Stimulated activated CD4-positive, alpha-beta T cell treated with anti-CD3 and anti-CD28 coated beads, Interleukin-2, amount 100 ng/mL, for 4 hours (primary cell): ENCODE results near the gene E2F8.

ENCODE experiments used
- DNase-seq: peaks from one replicate; pipeline ENCODE4 v3.0.0-alpha.2; 2020; ENCODE audit warnings: low read depth

E2F8 gene

GRCh38 chr11:19220903-19221724 is 19.6 kb downstream of the E2F8 start:
- no peak for DNase-seq

- no peak for DNase-seq
These were observed 21.8 kb downstream of the E2F8 start for GRCh38 chr11:19218786-19219460.

GRCh38 chr11:19218216-19218615 is 22.5 kb downstream of the E2F8 start:
- DNase-seq: no peak

DNA sequence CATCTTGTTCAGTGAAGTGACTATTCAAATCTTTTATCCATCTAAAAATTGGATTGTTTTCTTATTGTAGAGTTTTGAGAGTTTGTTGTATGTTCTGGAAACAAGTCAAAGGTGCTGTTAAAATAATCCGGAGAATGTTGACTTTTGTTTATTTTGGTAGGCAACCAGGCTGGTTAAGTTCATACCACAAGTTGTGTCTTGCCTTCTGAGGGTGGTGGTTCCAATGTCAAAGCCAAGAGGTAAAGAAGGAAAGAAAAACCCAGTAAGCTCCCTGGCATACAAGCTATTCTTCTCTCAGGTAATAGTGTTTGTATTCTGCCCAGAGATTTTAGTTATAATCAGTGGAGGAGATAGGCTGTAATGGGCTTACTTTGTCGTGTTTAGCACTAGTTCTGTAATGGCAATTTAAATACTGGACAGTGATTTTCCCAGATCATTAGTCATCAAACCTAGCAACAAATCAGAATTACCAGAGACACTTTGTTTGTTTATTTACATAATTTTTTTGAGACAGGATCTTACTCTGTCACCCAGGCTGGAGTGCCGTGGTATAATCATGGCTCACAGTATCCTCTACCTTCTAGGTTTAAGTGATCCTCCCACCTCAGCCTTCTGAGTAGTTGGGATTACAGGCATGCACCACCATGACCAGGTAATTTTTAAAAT is 23.9 kb downstream of the E2F8 start:
- no peak for DNase-seq

GRCh38 chr11:19216021-19216420 is 24.7 kb downstream of the E2F8 start:
- DNase-seq: no peak

DNA sequence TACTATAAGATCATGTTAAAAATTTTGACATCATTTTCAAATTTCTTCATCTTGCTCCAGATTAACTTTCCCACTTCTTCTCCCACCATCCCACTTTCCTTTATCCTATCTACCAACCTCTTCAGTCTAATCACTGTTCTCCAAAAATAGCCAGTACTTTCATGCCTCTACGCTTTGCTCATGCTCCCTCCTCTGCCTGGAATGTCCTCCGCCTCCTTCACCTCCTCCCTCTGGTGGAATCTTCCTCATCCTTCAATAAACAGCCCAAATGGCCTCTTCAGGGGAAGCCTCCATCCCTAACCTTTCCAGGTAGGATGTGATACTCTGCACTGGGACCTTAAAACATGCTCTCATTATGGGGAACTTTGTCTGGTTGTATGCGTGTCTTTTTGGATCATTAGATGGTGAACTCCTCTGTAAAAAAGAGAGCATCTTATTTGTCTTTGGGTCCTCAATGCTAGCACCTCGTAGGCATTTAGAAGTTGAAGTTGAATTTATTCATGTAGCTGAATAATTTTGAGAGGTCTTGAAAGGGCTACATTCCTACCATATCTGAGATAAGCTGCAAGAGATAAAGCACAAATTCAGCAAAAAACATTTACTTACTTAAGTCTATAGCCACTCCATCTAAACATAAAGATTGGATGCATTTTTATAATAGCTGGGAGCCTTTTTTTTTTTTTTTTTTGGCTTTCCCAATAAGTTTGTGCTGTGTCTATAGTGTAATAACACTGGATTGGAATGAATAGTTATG is 31.0 kb downstream of the E2F8 start:
- DNase-seq: no peak

DNA sequence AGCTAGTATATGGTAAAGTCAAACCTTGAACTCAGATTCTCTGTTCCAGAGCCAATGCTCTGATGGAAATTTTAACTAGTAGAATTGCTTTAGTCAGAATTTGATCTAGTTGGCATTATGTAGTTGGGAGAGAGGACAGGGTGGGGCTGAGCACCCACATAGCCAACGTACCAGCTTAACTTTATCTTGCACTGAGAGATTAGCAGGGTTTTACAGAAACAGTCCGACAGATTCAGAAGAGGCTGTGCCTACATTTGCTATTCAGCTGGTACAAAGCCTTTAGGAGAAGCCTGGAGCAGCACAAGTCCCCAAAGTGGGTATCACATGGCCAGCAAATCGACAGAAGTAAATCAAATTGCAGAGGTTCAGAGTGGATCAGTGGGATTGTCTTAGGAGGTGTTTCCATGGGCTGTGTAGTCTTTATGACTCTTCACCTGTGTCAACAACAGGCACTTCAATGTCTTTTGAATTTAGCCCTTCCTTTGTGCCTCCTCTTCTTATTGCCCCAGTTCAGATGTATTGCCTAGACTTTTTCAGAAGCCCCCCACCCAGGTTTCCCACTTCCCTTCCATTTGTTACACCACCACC is 31.7 kb downstream of the E2F8 start:
- DNase-seq: no peak

GRCh38 chr11:19208181-19208580 is 32.6 kb downstream of the E2F8 start:
- DNase-seq: no peak

DNA sequence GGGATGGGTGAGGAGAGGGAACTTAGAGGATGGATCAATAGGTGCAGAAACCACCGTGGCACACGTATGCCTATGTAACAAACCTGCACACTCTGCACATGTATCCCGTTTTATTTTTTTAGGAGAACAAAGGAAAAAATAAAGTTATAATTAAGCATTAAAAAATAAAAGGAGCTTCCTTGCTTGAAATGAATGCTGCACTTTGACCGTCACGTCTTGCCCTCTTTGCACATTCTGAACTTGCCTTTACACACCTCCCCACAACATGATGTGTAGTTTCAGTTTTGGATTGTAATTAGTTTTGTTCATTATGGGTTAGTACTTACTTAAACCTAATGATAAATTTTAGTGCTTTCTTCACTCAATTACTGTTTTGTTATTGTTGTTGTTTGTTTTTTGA is 35.9 kb downstream of the E2F8 start:
- no peak for DNase-seq

DNA sequence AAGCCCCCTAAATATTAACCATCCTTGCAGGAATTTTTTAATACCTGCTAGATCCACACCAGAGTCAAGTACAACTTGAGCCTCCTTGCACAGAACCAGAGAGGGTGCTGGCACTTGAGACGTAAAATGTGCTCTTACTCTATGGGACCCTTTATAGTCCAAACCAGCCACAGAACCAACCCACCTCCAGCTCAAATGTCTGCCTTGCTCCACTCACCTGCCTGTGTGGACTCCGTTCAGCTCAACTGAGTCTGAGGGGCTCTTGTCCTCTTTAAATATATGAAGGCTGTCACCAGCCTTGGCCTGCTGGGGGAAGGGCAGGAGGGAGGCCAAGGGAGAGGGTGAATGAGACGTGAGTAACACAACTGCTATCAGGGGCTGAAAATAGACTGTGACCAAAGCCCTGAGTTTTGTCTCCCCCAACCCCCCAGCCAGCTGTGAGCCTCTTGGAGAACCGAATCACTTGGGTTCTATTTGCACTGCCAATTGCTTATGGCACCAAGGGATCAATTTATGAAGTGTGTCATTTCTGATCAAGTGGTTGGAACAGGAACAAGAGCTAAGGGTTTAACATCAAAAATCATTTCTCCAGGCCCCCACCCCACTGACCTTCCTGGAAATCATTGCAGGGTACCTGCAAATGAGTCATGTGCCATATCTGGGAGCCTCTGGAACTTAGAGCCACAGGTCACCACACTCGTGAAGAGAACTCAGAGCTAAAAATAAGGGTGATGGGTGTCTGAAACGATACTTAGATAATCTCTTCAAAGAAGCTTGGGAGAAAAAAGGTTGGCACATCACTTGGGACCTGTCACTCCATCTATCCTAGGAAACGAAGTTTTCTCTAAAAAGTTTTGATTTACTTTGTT is 38.8 kb downstream of the E2F8 start, which contains the start of gene CSRP3:
Gene CSRP3 (minus strand): TSS at position 247 of the 869 bp plus-strand sequence. CDS start 9,535 bp downstream, outside the sequence.
- DNase-seq: no peak

DNA sequence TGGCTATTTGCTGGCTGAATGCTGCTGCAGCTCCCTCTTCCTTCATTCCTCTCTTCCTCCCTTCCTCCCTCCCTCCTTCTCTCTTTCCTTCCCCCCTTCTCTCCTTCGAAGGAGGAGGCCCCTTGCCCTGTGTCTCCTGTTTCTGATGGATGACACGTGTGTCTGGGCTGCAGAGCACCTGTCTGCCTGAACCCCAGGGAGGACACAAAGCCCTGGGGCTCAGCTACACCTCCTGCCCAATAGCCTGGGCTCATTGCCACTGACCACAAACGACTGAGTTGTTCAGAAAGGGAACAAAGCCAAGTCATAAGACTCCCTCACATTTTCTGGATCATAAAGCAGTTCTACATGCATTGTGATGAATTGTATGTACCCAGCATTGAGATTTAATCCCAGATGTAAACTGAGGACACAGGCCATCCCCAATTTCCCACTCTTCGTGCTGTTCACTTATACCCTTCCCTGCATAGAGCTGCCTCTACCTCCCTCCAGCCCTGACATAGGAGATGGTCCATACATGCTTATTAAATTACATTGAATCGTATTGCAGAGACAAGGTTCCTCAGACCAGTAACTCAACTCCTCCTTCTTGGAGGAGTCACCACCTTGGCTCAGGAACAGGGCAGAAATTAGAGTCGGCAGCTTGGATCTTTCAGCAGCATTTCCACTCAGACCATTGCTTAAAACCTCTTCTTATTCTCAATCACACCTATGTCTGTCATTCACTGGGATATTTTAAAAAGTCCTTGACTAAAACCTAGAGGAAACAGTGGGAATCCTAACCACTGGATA is 40.1 kb downstream of the E2F8 start:
- no peak for DNase-seq

- DNase-seq: no peak
These were observed 41.0 kb downstream of the E2F8 start for GRCh38 chr11:19199771-19200170.

DNA sequence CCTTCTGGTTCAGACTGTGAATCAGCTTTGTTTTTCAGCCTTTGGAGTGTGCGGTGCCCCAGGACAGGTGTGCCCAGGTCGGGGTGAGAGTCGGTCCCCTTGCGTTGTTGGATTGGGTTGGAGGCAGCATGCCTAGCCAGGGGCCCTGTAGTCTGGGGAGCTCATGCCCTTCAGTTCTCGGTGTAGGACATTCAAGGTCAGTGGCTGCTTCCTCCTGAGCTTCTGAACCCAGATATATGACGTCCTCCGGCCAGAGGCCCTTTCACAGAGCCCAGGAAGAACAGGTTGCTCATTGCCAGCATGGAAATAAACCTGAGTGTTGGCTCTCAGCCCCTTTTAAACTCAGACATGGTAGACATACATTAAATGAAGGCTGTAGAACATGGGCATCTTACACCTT is 41.7 kb downstream of the E2F8 start:
- DNase-seq: no peak

GRCh38 chr11:19196432-19196831 is 44.3 kb downstream of the E2F8 start:
- no peak for DNase-seq

DNA sequence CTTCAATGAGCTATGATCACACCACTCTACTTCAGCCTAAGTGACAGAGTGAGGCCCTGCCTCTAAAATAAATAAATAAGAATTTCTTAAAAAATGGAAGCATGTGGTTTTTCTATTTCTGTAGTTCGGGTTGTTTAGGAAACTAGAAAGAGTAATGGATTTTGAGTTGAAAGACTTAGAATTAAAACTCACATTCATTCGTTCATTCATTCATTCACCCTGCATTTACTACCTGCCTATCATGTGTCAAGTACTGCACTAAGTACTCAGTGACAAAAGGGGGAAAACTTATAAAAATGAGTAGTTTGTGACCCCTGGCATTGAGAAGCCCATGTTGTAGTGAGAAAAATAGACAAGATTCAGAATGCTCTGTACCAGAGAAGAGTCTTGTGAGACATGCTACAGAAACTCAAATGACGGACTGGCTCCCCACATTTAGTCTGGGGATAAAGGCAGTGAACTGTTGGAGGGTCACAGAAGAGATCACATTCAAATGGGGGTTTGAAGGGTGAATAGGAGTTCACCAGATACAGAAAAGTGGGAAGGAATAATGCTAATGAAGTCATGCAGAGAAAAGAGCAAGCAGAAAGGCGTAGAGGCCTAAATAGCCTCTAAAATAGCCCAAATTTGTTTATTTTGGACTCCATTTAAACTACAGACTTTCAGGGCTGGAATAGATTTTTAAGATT is 46.0 kb downstream of the E2F8 start:
- no peak for DNase-seq

DNA sequence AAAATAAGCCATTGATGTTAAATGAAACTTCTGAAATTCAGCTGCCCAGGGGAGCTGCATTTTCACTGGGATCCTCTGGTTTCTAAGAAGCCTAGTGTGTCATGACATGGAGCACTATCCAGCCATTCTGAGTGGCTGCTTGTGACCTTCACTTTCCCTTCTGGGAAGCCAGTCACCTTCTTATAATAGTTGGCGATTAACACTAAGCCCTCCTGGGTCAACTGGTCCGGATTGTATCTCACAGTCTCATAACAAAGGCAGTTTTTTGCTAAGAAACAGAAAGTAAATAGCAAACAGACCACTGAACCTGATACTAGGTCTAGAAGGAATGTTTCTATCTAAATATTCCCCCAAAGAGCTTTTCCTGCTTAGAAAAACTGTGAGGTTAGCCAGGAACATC is 46.8 kb downstream of the E2F8 start:
- no peak for DNase-seq

- no peak for DNase-seq
These were observed 49.1 kb downstream of the E2F8 start for GRCh38 chr11:19191530-19192169.

DNA sequence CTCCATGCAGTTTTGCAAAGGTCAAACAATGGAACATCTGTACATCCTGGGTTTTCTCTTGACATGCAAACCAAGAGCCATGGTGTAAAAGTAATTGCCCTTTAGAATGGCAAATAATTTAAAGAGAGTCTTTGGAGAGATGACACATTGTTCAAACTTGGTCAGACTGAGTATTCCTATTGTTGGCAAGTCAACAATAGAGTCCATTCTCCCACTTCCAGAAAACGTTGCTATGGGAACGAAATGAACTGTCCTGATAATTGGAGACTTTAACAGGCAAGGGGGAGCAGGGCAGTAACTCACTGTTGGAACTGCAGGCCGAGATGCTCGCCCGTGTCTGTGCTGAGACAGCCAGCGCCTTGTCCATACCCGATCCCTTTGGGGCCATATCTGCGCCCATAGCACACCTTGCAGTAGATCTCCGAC is 52.9 kb downstream of the E2F8 start:
- DNase-seq: no peak
